Adrenal gland (tissue), 12 donors: Measurements from ENCODE around the gene PLSCR2. TPM values are rescaled to one million over a fixed set of nuclear protein-coding genes. Genes with fewer than 3 reads are reported as not detected.
A peak's percentile ranks its signal among the peaks of the same experiment; 100 is the strongest.

Source experiments
- DNase-seq, 7 donors: peaks; one replicate each; pipeline ENCODE4 v3.0.0-alpha.2; 2019 to 2020
- H3K27ac ChIP-seq, 5 donors: fragments of 200-600 bp; sonication (generic) in 4 of 5; 1 replicate in 3 of 5; 2 replicates in 2 of 5; pipeline versions ENCODE4 v1.5.1 to v1.8.0; 2016 to 2020; ENCODE audit warnings: mild to moderate bottlenecking in 1 of 5
- H3K27me3 ChIP-seq: fragments of 200-600 bp; 2 replicates; pipeline ENCODE4 v1.8.0; 2021
- H3K36me3 ChIP-seq, 2 donors: fragments of 200-600 bp; replicated peaks in 1 of 2; 1 replicate in 1 of 2; 2 replicates in 1 of 2; pipeline versions ENCODE4 v1.5.1 to v1.8.0; 2018 to 2022
- H3K4me1 ChIP-seq, 2 donors: fragments of 200-600 bp; replicated peaks in 1 of 2; 1 replicate in 1 of 2; 2 replicates in 1 of 2; pipeline versions ENCODE4 v1.5.1 to v1.8.0; 2018 to 2021
- H3K4me3 ChIP-seq, 4 donors: fragments of 200-600 bp; sonication (generic) in 3 of 4; one replicate each; pipeline ENCODE4 v1.5.1; 2016 to 2018
- H3K9me3 ChIP-seq, 3 donors: fragments of 200-600 bp; sonication (generic) in 1 of 3; replicated peaks in 1 of 3; 1 replicate in 2 of 3; 2 replicates in 1 of 3; pipeline versions ENCODE4 v1.5.1 to v1.8.0; 2016 to 2021
- POLR2A ChIP-seq, 2 donors: fragments of 450-650 bp; IDR thresholded peaks; one replicate each; pipeline ENCODE4 v1.6.1; 2017; ENCODE audit warnings: antibody characterized with exemption in 2 of 2, mild to moderate bottlenecking in 2 of 2, moderate library complexity in 1 of 2
- WGBS, 4 donors: extraction: QIAGEN DNeasy Blood & Tissue Kit in 2 of 4; methylation state at CpG; one replicate each; pipeline versions ENCODE4 v1.1.5 to v1.1.7; 2013 to 2017; 5-methylcytosine and 5-hydroxymethylcytosine counted together
- intact Hi-C, 2 donors: fragments of 100-400 bp; cut with DNase I; formaldehyde crosslinking; loops; one replicate each; pipeline versions ENCODE4 v1.14.1 to v1.15.0; 2022 to 2023
- polyA plus RNA-seq, 3 donors: library from polyadenylated mRNA; stranded (reverse); fragments of 200-250 nt in 2 of 3; fragments of 350-450 nt in 1 of 3; fragmentation: Illumina TruSeq in 1 of 3; extraction: RNeasy Lipid Tissue Mini Kit (QIAGEN cat#74804) in 1 of 3; gene quantifications; one replicate each; pipeline ENCODE4 v1.2.3, GENCODE V29; 2013 to 2014
- total RNA-seq, 9 donors: library from RNA; depleted of rRNA in 4 of 9; stranded (reverse); fragments of >200 nt in 4 of 9; fragments of 120-200 nt in 1 of 9; fragmentation: NEBNext Ultra II Directional in 1 of 9; extraction: Animal tissue kit (Norgen Biotek cat#: 25700) in 1 of 9; gene quantifications; one replicate each; pipeline versions ENCODE4 v1.1.0 to v1.2.4, GENCODE V29; 2013 to 2023
- TF ChIP-seq, protein P1 (sequence below), 6 experiments: fragments of 450-650 bp in 4 of 6; fragments of 200-600 bp in 2 of 6; sonication (generic) in 1 of 6; IDR thresholded peaks; 1 replicate in 5 of 6; 2 replicates in 1 of 6; pipeline versions ENCODE4 v1.5.1 to v1.8.0; 2016 to 2021; ENCODE audit warnings: antibody characterized with exemption in 6 of 6, mild to moderate bottlenecking in 2 of 6, moderate library complexity in 1 of 6
- donor health status: healthy with polysubstance abuse.
- donor health status: Bipolar disorder and iron deficiency.
- donor health status: DM: yes; HTN: yes; CAD: no.
- donor health status: DM: no; HTN: no; CAD: no.
- donor health status: DM: no; HTN: no; CAD: no.
- donor health status: DM: yes; HTN: yes; CAD: no.

PLSCR2 gene
- total and polyA plus RNA-seq, 12 donors, result 0.11 to 0.41 TPM; not detected in 10

DNA sequence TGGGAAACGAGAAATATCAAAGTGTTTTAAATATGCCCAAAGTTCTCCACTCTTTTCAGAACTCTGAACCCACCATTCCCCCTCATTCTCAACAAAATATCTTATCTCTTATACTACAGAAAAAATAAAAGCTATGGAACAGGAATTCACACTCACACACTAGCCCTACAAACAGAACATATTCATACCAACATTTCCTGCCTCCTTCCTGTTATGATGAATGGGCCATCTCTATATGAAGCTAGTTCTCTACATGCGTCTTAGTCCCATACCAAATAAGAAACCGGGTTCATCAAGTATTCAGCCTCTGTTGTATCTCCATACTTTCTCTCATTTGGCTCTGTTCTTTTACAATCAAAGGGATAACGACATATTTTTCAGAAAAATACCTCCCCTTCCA, 72.6 kb downstream of the PLSCR2 start:
- TF ChIP-seq POLR2A (IDR thresholded peaks at IDR 0.05), result no peak
- TF ChIP-seq, protein P1, sequence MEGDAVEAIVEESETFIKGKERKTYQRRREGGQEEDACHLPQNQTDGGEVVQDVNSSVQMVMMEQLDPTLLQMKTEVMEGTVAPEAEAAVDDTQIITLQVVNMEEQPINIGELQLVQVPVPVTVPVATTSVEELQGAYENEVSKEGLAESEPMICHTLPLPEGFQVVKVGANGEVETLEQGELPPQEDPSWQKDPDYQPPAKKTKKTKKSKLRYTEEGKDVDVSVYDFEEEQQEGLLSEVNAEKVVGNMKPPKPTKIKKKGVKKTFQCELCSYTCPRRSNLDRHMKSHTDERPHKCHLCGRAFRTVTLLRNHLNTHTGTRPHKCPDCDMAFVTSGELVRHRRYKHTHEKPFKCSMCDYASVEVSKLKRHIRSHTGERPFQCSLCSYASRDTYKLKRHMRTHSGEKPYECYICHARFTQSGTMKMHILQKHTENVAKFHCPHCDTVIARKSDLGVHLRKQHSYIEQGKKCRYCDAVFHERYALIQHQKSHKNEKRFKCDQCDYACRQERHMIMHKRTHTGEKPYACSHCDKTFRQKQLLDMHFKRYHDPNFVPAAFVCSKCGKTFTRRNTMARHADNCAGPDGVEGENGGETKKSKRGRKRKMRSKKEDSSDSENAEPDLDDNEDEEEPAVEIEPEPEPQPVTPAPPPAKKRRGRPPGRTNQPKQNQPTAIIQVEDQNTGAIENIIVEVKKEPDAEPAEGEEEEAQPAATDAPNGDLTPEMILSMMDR (IDR thresholded peaks at IDR 0.05), result no peak
- Histone ChIP-seq H3K27me3 (no peaks in the 10 kb centered on the region), H3K4me1 (no peaks in the 10 kb centered on the region), H3K4me3 (no peak overlapping the region), H3K36me3 (no peaks in the 10 kb centered on the region), H3K9me3 (no peaks in the 10 kb centered on the region), H3K27ac (no peak overlapping the region)
- 59 to 76% (median 66%) methylated on average over 4 of the region's 4 CpGs for WGBS, 4 donors
- intact Hi-C loops, result no loop called here
- DNase-seq, result no peak

DNA sequence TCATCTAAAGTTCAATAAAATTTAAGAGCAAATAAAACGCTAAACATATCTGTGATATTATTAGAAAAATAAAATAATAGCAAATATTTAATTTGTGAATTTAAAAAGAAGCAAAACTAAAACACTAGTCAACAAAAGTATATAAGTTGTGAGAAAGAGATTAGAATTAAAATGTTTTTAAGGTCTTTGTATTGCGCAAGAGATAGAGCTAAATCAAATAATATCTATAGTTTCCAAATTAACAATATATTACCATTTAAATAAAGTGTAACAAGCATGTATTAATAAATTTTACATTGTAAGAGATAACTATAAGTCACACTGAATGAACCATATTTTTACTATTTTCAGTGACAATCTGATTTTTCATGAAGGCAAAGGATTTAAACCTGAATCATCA, 74.2 kb downstream of the PLSCR2 start:
- no peaks in the 10 kb centered on the region for H3K4me1 ChIP-seq
- intact Hi-C loops, result no loop called here
- TF ChIP-seq, protein P1 (IDR thresholded peaks at IDR 0.05), result no peak
- no peak for TF ChIP-seq POLR2A (IDR thresholded peaks at IDR 0.05)
- H3K27me3 ChIP-seq, result no peaks in the 10 kb centered on the region
- no peaks in the 10 kb centered on the region for H3K9me3 ChIP-seq
- H3K4me3 ChIP-seq, result no peak overlapping the region
- DNase-seq, result no peak
- H3K27ac ChIP-seq, result no peak overlapping the region
- 82 to 90% (median 84%) methylated on average over 2 of the region's 2 CpGs for WGBS, 4 donors
- H3K36me3 ChIP-seq, result no peaks in the 10 kb centered on the region

DNA sequence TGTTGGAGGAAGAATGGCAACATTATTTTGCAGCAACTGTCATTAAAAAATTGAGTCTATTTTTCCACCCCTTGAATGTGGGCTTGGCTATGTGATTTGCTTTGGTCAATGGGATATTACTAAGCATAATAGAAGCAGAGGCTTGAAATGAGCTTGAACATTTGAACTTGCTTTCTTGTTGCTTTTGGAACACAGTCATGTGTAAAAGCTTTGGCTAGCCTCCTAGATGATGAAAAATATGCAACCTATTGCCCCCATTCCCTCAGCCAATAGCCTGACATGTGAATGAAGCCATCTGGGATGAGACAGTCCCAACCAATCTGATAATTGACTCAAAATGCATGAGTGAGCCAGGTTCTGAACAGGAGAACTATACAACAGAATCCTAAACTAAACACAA, 78.4 kb downstream of the PLSCR2 start:
- no peak for TF ChIP-seq POLR2A (IDR thresholded peaks at IDR 0.05)
- TF ChIP-seq, protein P1 (IDR thresholded peaks at IDR 0.05), result no peak
- no peaks in the 10 kb centered on the region for H3K9me3 ChIP-seq
- H3K4me3 ChIP-seq, result no peak overlapping the region
- H3K4me1 ChIP-seq, result no peaks in the 10 kb centered on the region
- no peak overlapping the region for H3K27ac ChIP-seq
- no peaks in the 10 kb centered on the region for H3K27me3 ChIP-seq
- DNase-seq, result peak in 2 of 7 donors; percentile 16 to 25
- intact Hi-C loops, result no loop called here
- no peaks in the 10 kb centered on the region for H3K36me3 ChIP-seq

DNA sequence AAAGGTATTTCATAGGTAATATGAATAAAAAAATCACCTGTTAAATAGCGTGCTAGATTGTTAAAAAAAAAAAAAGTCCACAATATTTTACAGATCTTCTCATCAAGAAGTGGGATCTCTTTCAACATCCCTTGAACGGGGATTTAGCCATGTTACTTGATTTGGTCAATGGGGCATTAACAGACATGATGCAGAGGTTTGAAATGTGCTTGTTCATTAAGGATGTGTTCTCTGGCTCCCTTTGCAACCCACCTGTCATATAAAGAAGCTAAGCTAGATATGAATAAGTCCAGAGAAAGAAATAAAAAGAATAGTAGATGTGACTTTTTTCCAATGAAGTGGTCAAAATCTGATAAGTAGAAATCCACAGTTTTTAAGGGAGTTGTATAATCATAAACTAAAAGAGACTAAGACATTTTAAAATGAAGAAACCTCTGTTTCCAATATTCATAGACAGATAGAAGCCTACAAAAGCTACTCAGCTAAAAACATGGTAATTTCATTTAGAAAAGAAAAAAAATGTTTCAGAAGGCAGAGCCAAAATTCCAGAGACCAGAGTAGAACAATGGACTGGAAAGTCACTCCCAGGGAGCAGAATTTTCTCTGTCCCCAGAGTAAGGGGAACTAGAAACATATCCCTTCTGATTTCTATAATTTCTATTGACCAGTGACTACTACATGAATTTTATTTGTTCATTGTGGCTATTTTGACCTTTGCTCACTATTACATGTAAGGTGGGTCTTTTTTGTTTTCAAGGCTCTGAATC, 79.2 kb downstream of the PLSCR2 start:
- Histone ChIP-seq H3K9me3 (no peaks in the 10 kb centered on the region), H3K27ac (no peak overlapping the region), H3K4me3 (no peak overlapping the region), H3K4me1 (no peaks in the 10 kb centered on the region), H3K27me3 (no peaks in the 10 kb centered on the region), H3K36me3 (no peaks in the 10 kb centered on the region)
- TF ChIP-seq, protein P1 (IDR thresholded peaks at IDR 0.05), result no peak
- WGBS, 4 donors, result 33 to 82% (median 38%) methylated on average over 2 of the region's 2 CpGs
- no peak for DNase-seq
- intact Hi-C loops, result no loop called here
